HG03354 (cell line): ENCODE data around the gene TMEM41B.
"Not testable (repeated sequence)": the region's sequence is repeated elsewhere in the genome, so short reads cannot be mapped to it uniquely, and the experiment has no call there.

Source experiments
- ATAC-seq: cut with Tn5 transposase; IDR thresholded peaks from one replicate; pipeline ENCODE4 v1.9.1; 2021; ENCODE audit warnings: mild to moderate bottlenecking; ENCODE audit not compliant: unreplicated experiment, poor library complexity, severe bottlenecking

TMEM41B gene, protein sequence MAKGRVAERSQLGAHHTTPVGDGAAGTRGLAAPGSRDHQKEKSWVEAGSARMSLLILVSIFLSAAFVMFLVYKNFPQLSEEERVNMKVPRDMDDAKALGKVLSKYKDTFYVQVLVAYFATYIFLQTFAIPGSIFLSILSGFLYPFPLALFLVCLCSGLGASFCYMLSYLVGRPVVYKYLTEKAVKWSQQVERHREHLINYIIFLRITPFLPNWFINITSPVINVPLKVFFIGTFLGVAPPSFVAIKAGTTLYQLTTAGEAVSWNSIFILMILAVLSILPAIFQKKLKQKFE

DNA sequence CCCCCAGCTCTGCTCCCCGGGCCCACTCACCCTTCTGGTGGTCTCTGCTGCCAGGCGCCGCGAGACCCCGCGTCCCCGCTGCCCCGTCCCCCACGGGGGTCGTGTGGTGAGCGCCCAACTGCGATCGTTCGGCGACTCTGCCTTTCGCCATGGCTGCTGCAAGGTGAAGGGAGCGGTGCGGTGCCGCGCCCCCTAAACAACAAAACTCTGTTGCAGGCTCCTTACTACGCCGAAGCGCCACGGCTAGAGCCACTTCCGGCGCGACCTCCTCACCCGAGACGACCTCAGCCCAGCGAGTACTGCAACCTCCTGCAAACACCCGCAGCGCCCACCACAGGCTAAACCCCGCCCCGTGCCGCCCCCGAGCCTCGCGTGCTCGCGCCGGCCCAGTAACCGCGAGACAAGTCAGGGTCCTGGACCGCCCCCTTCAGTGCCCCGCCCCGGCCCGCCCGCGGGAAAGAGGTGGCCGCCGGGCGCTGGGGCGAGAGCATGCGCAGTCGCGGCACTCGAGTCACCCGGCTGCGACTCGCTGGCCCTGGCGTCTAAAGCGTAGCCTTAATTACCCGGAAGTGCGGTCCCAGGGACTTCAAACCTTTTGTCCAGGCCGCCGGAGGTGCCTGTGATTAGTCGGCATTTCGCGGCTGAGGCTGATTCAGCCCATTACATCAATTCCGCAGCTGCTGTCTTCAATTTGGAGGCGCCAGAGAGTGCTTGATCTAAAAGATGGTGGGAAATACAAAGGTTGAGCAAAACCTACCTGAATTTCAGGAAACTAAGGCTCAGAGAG is at the start of gene TMEM41B:
Gene TMEM41B, minus strand, starts transcription at position 303 of the 787 bp plus-strand sequence. Its CDS starts 152 bp downstream, at position 151.
- peak; percentile 97 for ATAC-seq

DNA sequence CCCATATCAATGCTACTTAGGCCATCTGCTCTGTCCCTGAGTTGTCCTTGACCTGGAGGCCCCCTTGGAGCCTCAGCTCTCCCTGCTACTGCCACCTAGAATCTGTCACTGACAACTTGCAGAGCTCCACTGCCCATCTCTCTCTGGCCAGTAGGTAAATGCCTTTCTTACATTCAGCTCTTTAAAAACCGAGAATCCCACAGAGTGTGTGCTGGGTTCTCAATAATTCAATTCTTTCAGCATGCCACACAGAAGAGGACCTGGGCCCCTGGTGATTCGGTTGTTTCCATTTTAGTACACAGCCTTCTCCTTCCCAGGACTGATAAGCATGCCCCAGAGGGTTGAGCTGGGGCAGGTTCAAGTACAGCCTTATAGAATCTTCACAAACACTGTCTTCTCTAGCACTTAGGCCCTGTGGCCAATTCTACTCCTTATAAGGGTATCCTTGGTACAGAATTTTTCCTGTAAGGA is 48.0 kb upstream of the TMEM41B start:
- ATAC-seq: no peak

DNA sequence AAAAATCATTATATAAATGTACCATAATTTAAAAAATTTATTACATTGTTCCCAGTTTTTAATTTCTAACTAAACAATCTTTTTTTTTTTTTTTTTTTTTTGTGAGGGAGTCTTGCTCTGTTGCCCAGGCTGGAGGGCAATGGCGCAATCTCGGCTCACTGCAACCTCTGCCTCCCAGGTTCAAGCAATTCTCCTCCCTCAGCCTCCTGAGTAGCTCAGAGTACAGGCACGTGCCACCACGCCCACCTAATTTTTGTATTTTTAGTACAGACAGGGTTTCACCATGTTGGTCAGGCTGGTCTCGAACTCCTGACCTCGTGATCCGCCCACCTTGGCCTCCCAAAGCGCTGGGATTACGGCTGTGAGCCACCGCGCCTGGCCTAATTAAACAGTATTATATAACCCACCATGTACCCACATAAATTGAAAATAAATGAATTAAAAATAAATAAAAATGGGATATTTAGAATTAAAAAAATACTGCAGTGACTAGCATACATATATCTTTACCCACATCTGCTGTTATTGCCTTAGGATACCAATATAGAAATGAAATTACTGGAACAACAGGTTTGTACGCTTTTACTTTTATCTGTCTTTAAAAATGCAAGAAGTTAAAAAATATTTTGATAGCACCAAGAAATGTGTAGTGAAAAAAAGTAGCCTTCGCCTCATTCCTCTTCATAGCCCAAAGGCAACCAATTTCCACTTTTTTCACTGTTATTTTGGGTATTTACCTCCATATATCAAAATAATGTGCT is 46.6 kb upstream of the TMEM41B start:
- not testable (repeated sequence) for ATAC-seq

DNA sequence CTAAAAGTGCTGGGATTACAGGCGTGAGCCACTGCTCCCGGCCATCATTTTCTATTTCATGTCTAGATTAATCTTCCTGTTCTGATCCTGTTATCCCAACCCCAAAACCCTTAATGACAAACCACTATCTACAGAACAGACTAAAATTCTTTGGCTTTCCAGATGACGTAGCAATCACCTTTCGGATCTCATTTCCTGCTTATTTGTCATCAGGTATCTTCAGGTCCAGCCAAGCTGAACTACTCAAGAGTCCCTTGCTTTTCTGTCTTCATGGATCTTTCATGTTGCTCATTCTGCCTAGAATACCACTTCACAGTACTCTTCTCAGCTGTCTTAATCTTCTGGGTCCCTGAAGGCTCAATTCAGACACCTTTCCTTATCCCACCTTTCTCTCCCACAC is 42.6 kb upstream of the TMEM41B start:
- no peak for ATAC-seq

DNA sequence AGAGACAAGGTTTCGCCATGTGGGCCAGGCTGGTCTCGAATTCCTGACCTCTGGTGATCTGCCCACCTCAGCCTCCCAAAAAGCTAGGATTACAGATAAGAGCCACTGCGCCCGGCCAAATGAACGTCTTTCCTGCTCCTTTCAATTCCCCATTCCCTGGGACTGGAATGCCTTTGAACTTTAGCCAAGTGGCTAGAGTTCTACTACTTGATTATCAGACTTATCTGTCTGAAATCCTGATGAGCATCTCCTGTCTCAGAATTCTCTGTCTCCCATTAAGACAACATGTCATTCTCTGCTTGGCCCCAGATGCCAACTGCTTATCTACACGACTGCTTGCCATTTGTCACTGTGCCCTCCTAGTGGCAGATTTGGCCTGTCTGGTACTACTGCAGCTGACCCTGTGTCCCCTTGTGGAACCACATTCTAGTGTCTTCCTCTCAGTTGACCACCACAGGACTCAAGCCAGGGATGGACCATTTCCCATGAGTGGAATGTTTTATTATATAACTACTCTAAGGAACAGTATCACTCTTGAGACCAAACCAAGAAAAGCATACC is 37.0 kb upstream of the TMEM41B start:
- no peak for ATAC-seq

DNA sequence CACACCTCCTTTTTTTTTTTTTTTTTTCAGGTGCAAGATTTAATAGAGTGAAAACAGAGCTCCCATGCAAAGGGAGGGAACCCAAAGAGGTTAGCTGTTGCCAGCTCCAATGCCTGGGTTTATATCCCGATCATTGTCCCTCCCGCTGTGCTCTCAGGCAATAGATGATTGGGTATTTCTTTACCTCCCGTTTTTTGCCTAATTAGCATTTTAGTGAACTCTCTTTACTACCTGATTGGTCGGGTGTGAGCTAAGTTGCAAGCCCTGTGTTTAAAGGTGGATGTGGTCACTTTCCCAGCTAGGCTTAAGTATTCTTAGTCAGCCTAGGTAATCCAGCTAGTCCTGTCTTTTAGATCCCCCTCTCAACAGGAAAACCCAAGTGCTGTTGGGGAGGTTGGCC is 33.4 kb upstream of the TMEM41B start:
- ATAC-seq: not testable (repeated sequence)

DNA sequence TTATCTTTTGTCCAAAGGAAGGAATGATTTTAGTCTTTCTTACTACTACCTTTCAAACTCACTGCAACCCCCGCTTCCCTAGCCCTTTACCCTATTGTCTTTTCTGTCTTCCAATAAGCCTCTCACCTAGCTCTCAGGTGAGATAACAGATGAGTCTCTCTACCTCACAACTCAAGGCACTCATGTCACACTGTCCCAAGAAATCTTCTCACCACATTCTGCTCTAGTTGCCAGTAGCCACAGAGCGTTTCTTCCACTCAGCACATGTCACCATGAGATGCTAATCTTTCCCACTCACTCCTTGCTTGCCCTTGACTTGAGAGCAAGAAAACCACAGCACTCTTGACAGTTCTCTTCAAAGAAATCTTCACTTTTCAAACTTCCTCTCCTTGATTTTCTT is 32.7 kb upstream of the TMEM41B start:
- no peak for ATAC-seq

DNA sequence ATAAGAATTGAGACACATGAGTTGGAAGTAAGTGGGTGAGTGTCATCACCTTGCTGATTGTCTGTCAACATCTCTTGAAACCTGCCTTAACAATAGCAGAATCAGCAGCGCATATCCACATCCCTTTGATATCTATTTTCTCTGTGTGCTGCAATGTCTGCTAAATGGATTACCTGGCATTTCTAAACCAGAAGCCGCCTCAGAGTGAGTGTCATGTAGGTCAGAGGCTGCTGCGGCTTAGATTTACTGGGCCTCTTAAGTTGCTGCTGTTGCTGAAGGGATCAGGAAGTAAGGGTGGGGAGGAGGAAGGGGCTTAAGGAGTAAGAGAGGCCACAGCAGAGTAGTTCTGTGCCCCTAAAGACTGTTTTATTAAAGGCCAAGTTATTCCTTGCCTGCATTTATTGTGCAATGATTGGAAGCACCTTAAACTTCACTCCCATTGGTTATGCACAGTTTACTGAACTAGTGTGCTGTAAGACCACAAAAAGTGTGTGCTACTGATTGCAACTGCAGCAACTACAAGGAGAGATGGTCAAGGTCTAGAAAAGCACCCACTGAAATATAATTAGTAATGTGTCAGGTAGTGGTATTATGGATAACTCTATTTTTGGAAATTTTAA is 29.8 kb upstream of the TMEM41B start:
- ATAC-seq: no peak

DNA sequence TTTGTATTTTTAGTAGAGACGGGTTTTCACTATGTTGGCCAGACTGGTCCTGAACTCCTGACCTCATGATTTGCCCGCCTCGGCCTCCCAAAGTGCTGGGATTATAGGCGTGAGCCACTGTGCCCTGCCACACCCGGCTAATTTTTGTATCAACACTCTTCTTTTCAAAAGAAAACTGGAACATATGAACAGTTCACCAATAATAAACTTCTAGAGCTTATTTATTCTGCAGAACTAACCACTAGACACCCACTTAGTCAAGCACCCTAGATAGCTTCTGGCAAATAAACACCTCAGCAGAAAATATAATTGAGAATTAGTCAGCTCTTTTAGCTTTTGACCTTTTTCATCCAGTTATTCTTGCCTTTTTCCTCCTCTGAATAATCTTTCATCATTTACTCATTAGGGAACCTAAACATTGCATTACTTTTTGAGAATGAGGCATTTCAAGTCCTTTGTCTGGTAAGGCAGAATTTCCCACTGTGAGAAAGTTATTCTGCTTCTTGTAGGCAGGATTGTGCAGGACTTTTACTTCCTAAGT is 27.3 kb upstream of the TMEM41B start:
- ATAC-seq: no peak

DNA sequence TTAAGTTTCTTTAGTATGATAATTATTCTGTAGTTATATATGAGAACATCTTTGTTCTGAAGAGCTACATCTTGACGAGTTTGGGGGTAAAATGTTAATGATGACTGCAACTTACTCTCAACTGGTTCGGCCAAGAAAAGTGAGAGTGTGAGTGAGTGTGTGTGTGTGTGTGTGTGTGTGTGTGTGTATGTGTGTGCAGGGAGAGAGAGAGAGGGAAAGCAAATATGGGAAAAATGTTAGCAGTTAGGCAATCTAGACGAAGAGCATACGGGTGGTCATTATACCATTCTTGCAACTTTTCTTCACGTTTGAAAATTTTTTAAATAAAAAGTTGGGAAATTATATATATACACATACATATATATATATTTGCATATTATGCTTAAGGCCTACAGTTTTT is 18.3 kb upstream of the TMEM41B start:
- ATAC-seq: no peak

DNA sequence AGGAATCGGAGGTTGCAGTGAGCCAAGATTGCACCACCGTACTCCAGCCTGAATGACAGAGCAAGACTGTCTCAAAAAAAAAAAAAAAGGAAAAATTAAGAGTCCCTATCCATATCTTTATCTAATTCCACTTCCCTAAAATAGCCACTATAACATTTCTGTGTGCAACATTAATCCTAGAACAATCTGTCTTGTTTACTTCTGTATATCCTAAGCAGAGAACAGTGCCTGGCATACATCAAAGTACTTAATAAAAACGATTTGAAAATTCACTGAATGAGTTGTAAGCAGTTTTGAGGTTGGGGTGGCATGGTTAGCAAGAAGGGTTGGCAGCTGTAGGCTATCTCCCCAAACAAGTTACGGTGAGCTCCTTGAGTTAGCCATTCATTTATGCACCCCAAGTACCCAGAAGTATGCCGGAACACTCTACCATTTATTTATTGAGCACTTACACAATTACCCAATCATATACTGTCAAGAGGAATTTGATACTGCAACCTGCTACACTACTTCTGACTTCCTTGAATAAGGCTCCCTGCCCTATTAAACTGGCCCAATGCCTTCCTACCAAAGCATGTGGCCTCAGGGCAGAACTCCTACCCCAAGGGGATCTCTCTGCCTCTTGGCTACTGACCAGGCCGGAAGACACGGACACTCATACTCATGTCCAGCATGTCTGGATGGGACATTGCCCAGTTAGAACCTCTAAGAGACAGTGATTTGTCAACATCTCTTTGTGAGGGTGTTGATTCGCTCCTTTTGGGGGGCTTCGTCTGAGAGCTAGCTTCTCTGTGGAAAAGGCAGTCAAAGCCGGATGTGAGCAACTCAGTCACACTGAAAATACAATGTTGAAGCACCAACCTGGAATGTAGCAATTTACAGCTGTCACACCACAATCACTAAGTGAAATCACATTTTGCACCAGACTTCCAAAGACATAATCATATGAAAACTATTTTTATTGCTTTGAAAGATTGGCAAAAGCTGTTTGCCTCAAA is 16.3 kb upstream of the TMEM41B start:
- ATAC-seq: no peak

DNA sequence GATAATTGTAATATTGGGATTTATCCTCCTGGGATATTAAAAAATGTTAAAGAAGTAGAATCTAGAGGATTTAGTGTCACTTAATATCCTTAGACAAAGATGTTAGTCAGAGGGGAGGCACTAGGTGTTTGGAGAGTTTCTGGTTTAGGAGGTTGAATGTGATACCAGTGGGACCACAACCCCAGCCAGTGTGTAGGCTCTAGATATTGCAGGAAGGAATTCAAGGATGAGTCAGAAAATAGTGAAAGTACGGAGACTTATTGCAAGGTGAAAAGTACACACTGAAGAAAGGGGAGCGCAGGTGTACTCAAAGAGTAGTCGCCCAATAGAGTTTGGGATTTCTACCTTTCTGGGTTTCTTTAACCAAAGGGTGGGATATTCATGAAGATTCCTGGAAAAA is 5.7 kb upstream of the TMEM41B start:
- no peak for ATAC-seq

DNA sequence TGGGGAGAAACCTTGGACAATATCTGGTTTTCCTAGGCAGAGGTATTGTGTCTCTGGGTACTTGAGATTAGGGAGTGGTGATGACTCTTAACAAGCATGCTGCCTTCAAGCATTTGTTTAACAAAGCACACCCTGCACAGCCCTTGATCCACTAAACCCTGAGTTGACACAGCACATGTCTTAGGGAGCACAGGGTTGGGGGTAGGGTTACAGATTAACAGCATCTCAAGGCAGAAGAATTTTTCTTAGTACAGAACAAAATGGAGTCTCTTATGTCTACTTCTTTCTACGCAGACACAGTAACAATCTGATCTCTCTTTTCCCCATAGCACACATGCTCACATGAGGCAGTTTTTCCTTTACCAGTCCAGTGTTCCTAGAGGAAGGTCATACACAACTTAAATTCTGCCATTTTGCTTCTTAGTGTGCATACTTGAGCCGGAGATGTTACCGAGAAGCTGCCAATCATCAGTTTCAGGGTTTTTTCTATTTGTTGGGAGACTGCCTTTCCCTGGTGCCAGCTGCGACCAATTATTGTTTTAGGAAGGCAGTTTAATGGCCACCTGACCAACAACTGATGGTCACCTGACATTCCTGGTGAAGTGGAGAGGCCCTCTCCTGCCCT is 5.1 kb upstream of the TMEM41B start:
- not testable (repeated sequence) for ATAC-seq

DNA sequence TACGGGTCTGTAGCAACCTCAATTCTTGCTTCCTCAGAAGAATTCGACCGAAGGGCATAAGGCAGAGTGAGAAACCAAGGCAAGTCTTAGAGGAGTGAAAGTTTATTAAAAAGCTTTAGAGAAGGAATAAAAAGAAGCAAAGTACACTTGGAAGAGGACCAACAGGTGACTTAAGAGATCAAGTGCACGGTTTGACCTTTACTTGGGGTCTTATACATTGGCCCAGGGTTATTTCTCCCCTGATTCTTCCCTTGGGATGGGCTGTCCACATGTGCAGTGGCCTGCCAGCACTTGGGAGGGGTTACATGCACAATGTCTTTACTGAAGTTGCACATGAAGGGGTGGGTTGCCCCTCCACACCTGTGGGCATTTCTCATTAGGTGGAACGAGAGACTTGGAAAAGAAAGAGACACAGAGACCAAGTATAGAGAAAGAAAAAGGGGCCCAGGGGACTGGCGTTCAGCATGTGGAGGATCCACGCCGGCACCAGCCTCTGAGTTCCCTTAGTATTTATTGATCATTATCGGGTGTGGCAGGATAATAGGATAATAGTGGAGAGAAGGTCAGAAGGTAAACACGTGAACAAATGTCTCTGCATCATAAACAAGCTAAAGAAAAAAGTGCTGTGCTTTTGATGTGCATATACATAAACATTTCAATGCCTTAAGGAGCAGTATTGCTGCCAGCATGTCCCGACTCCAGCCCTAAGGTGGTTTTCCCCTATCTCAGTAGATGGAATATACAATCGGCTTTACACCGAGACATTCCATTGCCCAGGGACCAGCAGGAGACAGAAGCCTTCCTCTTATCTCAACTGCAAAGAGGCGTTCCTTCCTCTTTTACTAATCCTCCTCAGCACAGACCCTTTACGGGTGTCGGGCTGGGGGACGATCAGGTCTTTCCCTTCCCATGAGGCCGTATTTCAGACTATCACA is 4.3 kb upstream of the TMEM41B start:
- not testable (repeated sequence) for ATAC-seq

DNA sequence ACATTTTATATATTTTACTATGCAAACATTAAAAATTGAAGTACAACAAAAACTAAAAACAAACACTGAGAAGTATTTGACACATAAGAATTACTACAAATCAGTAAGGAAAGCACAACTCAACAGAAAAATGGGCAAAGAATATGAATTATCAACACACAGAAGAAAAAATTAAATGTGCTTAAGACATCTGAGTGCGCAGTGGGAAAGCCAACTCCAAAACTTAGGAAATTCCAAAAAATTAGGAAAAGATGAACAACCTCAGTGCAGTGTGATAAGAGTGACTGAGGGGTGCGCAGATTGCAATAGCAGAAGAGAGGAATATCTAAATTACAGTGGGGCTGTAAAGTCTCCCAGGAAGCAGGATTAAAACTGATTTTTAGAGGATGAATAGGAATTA is 1.9 kb upstream of the TMEM41B start:
- ATAC-seq: no peak

DNA sequence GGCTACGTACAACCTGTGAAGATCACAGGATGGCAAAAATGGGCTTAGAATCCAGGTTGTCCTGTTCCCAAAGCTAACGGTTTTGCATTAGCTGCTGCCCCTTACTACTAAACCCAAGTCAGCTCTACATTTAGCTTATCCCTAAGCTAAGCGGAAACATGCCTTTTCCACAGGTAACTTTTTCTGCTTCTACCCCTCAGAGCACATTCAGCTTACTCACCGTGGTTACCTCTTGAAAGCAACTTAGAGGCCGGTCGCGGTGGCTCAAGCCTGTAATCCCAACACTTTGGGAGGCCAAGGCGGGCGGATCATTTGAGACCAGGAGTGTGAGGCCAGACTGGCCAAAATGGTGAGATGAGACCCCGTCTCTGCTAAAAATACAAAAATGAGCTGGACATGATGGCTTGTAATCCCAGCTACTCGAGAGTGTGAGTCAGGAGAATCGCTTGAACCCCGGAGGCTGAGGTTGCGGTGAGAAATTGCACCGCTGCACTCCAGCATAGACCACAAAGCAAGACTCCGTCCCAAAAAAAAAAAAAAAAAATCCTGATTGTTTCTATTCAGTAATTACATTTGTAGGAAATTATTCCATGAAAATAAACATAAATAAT is 790 bp upstream of the TMEM41B start:
- ATAC-seq: no peak
